HepG2 (cell line): ENCODE data around the gene PGPEP1. TPM values are rescaled to one million over a fixed set of nuclear protein-coding genes. Genes with fewer than 3 reads are reported as not detected.

Source experiments
- AGO1 ChIP-seq: fragments of 200-400 bp; formaldehyde crosslinking; IDR thresholded peaks from 2 replicates; pipeline ENCODE4 v1.6.1; 2017; ENCODE audit warnings: mild to moderate bottlenecking, low read depth, low read length, moderate library complexity; ENCODE audit not compliant: poor library complexity, severe bottlenecking
- BCLAF1 ChIP-seq: fragments of 450-650 bp; IDR thresholded peaks from 2 replicates; pipeline ENCODE4 v1.6.1; 2017; ENCODE audit warnings: mild to moderate bottlenecking
- BRCA1 ChIP-seq: sonication (generic); formaldehyde crosslinking; IDR thresholded peaks from 2 replicates; pipeline ENCODE4 v1.4.0; 2020; ENCODE audit warnings: missing genetic modification reagents
- ETS1 ChIP-seq: sonication (generic); formaldehyde crosslinking; IDR thresholded peaks from 2 replicates; pipeline ENCODE4 v1.4.0; 2020; ENCODE audit warnings: missing genetic modification reagents
- FOXC1 ChIP-seq: sonication (generic); formaldehyde crosslinking; IDR thresholded peaks from 2 replicates; pipeline ENCODE4 v1.8.0; 2022; ENCODE audit warnings: mild to moderate bottlenecking, missing genetic modification reagents, borderline replicate concordance
- HNRNPLL ChIP-seq: fragments of 200-400 bp; formaldehyde crosslinking; IDR thresholded peaks from 2 replicates; pipeline ENCODE4 v1.6.1; 2017; ENCODE audit warnings: mild to moderate bottlenecking, low read depth, low read length; ENCODE audit not compliant: poor library complexity, severe bottlenecking
- ISX ChIP-seq: sonication (generic); formaldehyde crosslinking; conservative IDR thresholded peaks from 2 replicates; pipeline ENCODE4 v1.5.0; 2020; ENCODE audit warnings: missing genetic modification reagents
- MXD4 ChIP-seq: IDR thresholded peaks from 2 replicates; pipeline ENCODE4 v1.6.1; 2016; ENCODE audit warnings: mild to moderate bottlenecking, missing biosample characterization, missing genetic modification reagents
- POLR2AphosphoS2 ChIP-seq: IDR thresholded peaks from 2 replicates; pipeline ENCODE4 v1.6.1; 2011; ENCODE audit warnings: low read depth, low read length, improper control_type of control experiment
- ZNF546 ChIP-seq: sonication (generic); formaldehyde crosslinking; conservative IDR thresholded peaks from 2 replicates; pipeline ENCODE4 v1.8.1; 2023; ENCODE audit warnings: mild to moderate bottlenecking, missing genetic modification reagents
- ZNF678 ChIP-seq: sonication (generic); formaldehyde crosslinking; IDR thresholded peaks from 2 replicates; pipeline ENCODE4 v1.4.0; 2020; ENCODE audit warnings: mild to moderate bottlenecking, missing genetic modification reagents
- ZNF800 ChIP-seq: sonication (generic); formaldehyde crosslinking; IDR thresholded peaks from 2 replicates; pipeline ENCODE4 v1.4.0; 2020; ENCODE audit warnings: missing genetic modification reagents
- polyA plus RNA-seq, 8 experiments: library from polyadenylated mRNA; depleted of rRNA in 3 of 8; stranded (reverse) in 7 of 8; unstranded in 1 of 8; fragments of >200 nt; fragmentation: Illumina TruSeq in 4 of 8; extraction: Trizol in 4 of 8; gene quantifications; 2 replicates each; pipeline versions ENCODE4 v1.2.1 to v1.2.3, GENCODE V29; 2011 to 2016; ENCODE audit warnings: low read depth in 4 of 8, missing spikeins in 1 of 8, mixed read lengths in 1 of 8; ENCODE audit not compliant: insufficient read depth in 1 of 8
- total RNA-seq, 5 experiments: library from RNA; depleted of rRNA; stranded (reverse); fragments of >200 nt; fragmentation: Illumina TruSeq; extraction: Trizol; gene quantifications; 2 replicates each; pipeline ENCODE4 v1.2.3, GENCODE V29; 2016; ENCODE audit warnings: low read depth in 1 of 5
- TF ChIP-seq, protein P1 (sequence below): sonication (generic); formaldehyde crosslinking; IDR thresholded peaks from 2 replicates; pipeline ENCODE4 v1.4.0; 2020; ENCODE audit warnings: low read depth, mild to moderate bottlenecking, missing genetic modification reagents
- TF ChIP-seq, protein P2 (sequence below): sonication (generic); formaldehyde crosslinking; IDR thresholded peaks from 2 replicates; pipeline ENCODE4 v1.4.0; 2020; ENCODE audit warnings: missing genetic modification reagents

PGPEP1 gene
- total and polyA plus RNA-seq, 2 of the 13 experiments (the other 11 are each of a cell fraction or from before 2014, with no cell fraction given): 53.1 to 56.6 TPM

GRCh38 chr19:18388100-18388959 lies 47.9 kb downstream of the PGPEP1 start (continued):
- TF ChIP-seq ZNF546: peak; percentile 55; the same call in 1 of the 2 replicates
- TF ChIP-seq HNRNPLL: peak; percentile 78
- TF ChIP-seq, protein P1, sequence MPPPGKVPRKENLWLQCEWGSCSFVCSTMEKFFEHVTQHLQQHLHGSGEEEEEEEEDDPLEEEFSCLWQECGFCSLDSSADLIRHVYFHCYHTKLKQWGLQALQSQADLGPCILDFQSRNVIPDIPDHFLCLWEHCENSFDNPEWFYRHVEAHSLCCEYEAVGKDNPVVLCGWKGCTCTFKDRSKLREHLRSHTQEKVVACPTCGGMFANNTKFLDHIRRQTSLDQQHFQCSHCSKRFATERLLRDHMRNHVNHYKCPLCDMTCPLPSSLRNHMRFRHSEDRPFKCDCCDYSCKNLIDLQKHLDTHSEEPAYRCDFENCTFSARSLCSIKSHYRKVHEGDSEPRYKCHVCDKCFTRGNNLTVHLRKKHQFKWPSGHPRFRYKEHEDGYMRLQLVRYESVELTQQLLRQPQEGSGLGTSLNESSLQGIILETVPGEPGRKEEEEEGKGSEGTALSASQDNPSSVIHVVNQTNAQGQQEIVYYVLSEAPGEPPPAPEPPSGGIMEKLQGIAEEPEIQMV (CRISPR knock-in tag): peak; percentile 94
- peak; percentile 98 for TF ChIP-seq AGO1
- TF ChIP-seq MXD4 (CRISPR knock-in tag): peak; percentile 43; the same call in 1 of the 2 replicates
- TF ChIP-seq ZNF678 (CRISPR knock-in tag): no peak
- TF ChIP-seq ISX (CRISPR knock-in tag): peak; percentile 30; the same call in 1 of the 2 replicates
- TF ChIP-seq BRCA1: 0 out of 2 replicates have a peak, but pooled peaks have one; percentile 74
- TF ChIP-seq ETS1 (CRISPR knock-in tag): 0 out of 2 replicates have a peak, but pooled peaks have one; percentile 27
- TF ChIP-seq ZNF800 (CRISPR knock-in tag): no peak; the same call in 1 of the 2 replicates
- TF ChIP-seq, protein P2, sequence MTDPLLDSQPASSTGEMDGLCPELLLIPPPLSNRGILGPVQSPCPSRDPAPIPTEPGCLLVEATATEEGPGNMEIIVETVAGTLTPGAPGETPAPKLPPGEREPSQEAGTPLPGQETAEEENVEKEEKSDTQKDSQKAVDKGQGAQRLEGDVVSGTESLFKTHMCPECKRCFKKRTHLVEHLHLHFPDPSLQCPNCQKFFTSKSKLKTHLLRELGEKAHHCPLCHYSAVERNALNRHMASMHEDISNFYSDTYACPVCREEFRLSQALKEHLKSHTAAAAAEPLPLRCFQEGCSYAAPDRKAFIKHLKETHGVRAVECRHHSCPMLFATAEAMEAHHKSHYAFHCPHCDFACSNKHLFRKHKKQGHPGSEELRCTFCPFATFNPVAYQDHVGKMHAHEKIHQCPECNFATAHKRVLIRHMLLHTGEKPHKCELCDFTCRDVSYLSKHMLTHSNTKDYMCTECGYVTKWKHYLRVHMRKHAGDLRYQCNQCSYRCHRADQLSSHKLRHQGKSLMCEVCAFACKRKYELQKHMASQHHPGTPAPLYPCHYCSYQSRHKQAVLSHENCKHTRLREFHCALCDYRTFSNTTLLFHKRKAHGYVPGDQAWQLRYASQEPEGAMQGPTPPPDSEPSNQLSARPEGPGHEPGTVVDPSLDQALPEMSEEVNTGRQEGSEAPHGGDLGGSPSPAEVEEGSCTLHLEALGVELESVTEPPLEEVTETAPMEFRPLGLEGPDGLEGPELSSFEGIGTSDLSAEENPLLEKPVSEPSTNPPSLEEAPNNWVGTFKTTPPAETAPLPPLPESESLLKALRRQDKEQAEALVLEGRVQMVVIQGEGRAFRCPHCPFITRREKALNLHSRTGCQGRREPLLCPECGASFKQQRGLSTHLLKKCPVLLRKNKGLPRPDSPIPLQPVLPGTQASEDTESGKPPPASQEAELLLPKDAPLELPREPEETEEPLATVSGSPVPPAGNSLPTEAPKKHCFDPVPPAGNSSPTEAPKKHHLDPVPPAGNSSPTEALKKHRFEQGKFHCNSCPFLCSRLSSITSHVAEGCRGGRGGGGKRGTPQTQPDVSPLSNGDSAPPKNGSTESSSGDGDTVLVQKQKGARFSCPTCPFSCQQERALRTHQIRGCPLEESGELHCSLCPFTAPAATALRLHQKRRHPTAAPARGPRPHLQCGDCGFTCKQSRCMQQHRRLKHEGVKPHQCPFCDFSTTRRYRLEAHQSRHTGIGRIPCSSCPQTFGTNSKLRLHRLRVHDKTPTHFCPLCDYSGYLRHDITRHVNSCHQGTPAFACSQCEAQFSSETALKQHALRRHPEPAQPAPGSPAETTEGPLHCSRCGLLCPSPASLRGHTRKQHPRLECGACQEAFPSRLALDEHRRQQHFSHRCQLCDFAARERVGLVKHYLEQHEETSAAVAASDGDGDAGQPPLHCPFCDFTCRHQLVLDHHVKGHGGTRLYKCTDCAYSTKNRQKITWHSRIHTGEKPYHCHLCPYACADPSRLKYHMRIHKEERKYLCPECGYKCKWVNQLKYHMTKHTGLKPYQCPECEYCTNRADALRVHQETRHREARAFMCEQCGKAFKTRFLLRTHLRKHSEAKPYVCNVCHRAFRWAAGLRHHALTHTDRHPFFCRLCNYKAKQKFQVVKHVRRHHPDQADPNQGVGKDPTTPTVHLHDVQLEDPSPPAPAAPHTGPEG (CRISPR knock-in tag): peak; percentile 77
- no peak for TF ChIP-seq BCLAF1
- TF ChIP-seq POLR2AphosphoS2: no peak
- TF ChIP-seq FOXC1 (CRISPR knock-in tag): peak; percentile 84; the same call in 1 of the 2 replicates
